ENCODE data around the gene BRD1.

- TF ChIP-seq CTCF (IDR thresholded peaks at IDR 0.05): no peak
- no peak for TF ChIP-seq POLR2A (IDR thresholded peaks at IDR 0.05)
- no peak for TF ChIP-seq POLR2AphosphoS5 (IDR thresholded peaks at IDR 0.05)
These were observed 38.5 kb upstream of the BRD1 start for GRCh38 chr22:49866134-49866533.

Measured in sigmoid colon (tissue), 4 donors.